Activated naive CD8-positive, alpha-beta T cell treated with anti-CD3 and anti-CD28 coated beads for 36 hours (primary cell): ENCODE measurements around the gene SNTA1. TPM values are rescaled to one million over a fixed set of nuclear protein-coding genes. Genes with fewer than 3 reads are reported as not detected.

Experiments
- total RNA-seq, 2 experiments: library from RNA; stranded (reverse); gene quantifications; one replicate each; pipeline ENCODE4 v1.2.3, GENCODE V29; 2021

The SNTA1 gene
- total RNA-seq, 2 experiments from 2014 or later = 4.0 to 4.7 TPM

Other genes starting within 250 kb of the SNTA1 start
- gene BPIFA3, start 226.4 kb downstream of the SNTA1 start, total RNA-seq = not detected
- not detected for gene BPIFA1, start 207.8 kb downstream of the SNTA1 start, total RNA-seq
- not detected for gene BPIFB1, start 160.5 kb downstream of the SNTA1 start, total RNA-seq
- 10 to 100 TPM; 41.0 to 42.3 TPM for gene CDK5RAP1, start 42.2 kb downstream of the SNTA1 start, total RNA-seq
- 1 to 10 TPM; 6.4 to 6.7 TPM for gene CBFA2T2, start 46.3 kb upstream of the SNTA1 start, total RNA-seq
- gene C20orf144, start 218.6 kb upstream of the SNTA1 start, total RNA-seq = under 1 TPM; 0.10 to 0.21 TPM
- 1 to 10 TPM; 4.1 TPM for gene ACTL10, start 223.2 kb upstream of the SNTA1 start, total RNA-seq
- 10 to 100 TPM; 10.7 to 12.0 TPM for gene NECAB3, start 230.7 kb upstream of the SNTA1 start, total RNA-seq
- 10 to 100 TPM; 76.1 to 79.6 TPM for gene E2F1, start 242.6 kb upstream of the SNTA1 start, total RNA-seq